HG03442 (cell line): ENCODE data around the gene FOSB.

Experiments used
- ATAC-seq: cut with Tn5 transposase; IDR thresholded peaks from one replicate; pipeline ENCODE4 v1.9.1; 2021; ENCODE audit warnings: mild to moderate bottlenecking, moderate library complexity; ENCODE audit not compliant: unreplicated experiment

FOSB gene

DNA sequence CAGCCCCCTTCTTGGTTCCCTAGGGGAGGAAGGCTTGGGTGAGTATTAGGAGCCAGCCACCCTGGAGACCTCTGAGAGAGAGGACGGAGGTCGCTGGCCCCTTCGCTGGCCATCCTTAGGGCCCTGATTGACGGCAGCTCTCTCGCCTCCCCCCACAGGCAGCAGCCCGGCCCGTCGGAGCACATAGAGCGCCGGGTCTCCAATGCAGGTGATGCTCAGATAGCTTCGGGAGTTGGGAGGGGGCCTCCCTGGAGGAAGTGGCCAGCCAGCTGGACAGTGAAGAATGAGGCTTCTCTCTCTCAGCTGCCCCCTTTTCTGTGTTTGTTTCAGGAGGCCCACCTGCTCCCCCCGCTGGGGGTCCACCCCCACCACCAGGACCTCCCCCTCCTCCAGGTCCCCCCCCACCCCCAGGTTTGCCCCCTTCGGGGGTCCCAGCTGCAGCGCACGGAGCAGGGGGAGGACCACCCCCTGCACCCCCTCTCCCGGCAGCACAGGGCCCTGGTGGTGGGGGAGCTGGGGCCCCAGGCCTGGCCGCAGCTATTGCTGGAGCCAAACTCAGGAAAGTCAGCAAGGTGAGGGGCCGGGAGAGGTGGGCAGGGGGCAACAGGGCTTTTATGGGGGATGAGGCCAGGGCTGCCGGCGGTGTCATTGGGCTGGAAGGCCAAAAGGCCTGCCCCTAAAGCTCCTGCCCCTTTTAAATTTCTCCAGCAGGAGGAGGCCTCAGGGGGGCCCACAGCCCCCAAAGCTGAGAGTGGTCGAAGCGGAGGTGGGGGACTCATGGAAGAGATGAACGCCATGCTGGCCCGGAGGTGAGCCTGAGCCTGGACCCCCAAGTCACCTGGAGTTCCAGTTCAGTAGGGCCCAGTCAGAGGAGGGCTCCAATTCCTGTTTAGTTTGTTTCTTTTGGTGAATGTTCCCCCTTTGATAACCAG lies 54.5 kb downstream of the FOSB start:
- no peak for ATAC-seq

- peak; percentile 78 for ATAC-seq
Observed at GRCh38 chr19:45523642-45524256, 56.0 kb downstream of the FOSB start.

GRCh38 chr19:45524575-45525129 lies 56.9 kb downstream of the FOSB start:
- no peak for ATAC-seq
